HG03469 (cell line): Measurements from ENCODE around the gene CREBRF.
A peak's percentile ranks its signal among the peaks of the same experiment; 100 is the strongest.
"Not testable (repeated sequence)": the region's sequence is repeated elsewhere in the genome, so short reads cannot be mapped to it uniquely, and the experiment has no call there.

Experiments
- ATAC-seq: cut with Tn5 transposase; IDR thresholded peaks from one replicate; pipeline ENCODE4 v1.9.1; 2021; ENCODE audit warnings: mild to moderate bottlenecking, moderate library complexity, moderate number of reproducible peaks; ENCODE audit not compliant: unreplicated experiment

CREBRF gene

GRCh38 chr5:173033923-173034322 lies 22.2 kb upstream of the CREBRF start:
- ATAC-seq, result no peak

- ATAC-seq, result no peak
These were observed 20.0 kb upstream of the CREBRF start for GRCh38 chr5:173035904-173036707.

- ATAC-seq, result no peak
These were observed 17.0 kb upstream of the CREBRF start for GRCh38 chr5:173039188-173039587.

GRCh38 chr5:173039964-173040363 lies 16.2 kb upstream of the CREBRF start:
- ATAC-seq, result no peak

GRCh38 chr5:173041881-173042762 lies 14.0 kb upstream of the CREBRF start:
- ATAC-seq, result no peak

GRCh38 chr5:173042763-173043107 lies 13.4 kb upstream of the CREBRF start:
- ATAC-seq, result no peak

- ATAC-seq, result no peak
These were observed 10.7 kb upstream of the CREBRF start for GRCh38 chr5:173045474-173045873.

- ATAC-seq, result not testable (repeated sequence)
These were observed 8.9 kb upstream of the CREBRF start for GRCh38 chr5:173047096-173047837.

- ATAC-seq, result no peak
These were observed 8.4 kb upstream of the CREBRF start for GRCh38 chr5:173047838-173048105.

GRCh38 chr5:173050791-173051190 lies 5.4 kb upstream of the CREBRF start:
- ATAC-seq, result no peak

GRCh38 chr5:173051746-173052145 lies 4.4 kb upstream of the CREBRF start:
- no peak for ATAC-seq

- ATAC-seq, result no peak
These were observed 3.1 kb upstream of the CREBRF start for GRCh38 chr5:173053041-173053440.

GRCh38 chr5:173055042-173055721 lies 970 bp upstream of the CREBRF start:
- ATAC-seq, result no peak

GRCh38 chr5:173055722-173055982 lies 500 bp upstream of the CREBRF start:
- no peak for ATAC-seq

GRCh38 chr5:173056783-173057061 lies 570 bp downstream of the CREBRF start:
- ATAC-seq, result no peak

- ATAC-seq, result peak; percentile 57
These were observed 1.1 kb downstream of the CREBRF start for GRCh38 chr5:173057062-173057924.

- no peak for ATAC-seq
These were observed 6.0 kb downstream of the CREBRF start for GRCh38 chr5:173062141-173062540.

GRCh38 chr5:173065155-173065554 lies 9.0 kb downstream of the CREBRF start:
- no peak for ATAC-seq

- no peak for ATAC-seq
These were observed 13.5 kb downstream of the CREBRF start for GRCh38 chr5:173069671-173070070.

GRCh38 chr5:173075137-173075843 lies 19.1 kb downstream of the CREBRF start:
- no peak for ATAC-seq
